ENCODE results near the gene BCAS3. TPM values are rescaled to one million over a fixed set of nuclear protein-coding genes. Genes with fewer than 3 reads are reported as not detected.
"Not testable (repeated sequence)": the region's sequence is repeated elsewhere in the genome, so short reads cannot be mapped to it uniquely, and the experiment has no call there.

Gene BCAS3
- total and polyA plus RNA-seq, 4 donors, result 11.6 to 47.6 (median 27.4) TPM

DNA sequence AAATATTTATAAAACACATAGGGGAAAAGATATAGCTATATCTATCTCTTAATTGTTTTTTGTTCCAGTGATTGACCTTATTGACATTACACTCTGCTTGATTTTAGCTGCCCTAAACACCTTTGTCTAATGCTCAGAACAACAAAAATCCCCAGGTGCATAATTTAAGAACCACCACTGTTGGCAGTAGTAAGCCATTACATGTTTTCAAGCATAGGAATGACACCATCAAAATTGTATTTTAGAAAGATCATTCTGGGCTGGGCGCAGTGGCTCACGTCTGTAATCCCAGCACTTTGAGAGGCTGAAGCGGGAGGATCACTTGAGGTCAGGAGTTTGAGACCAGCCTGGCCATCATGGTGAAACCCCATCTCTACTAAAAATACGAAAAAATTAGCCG lies 364.7 kb downstream of the BCAS3 start:
- H3K27me3 ChIP-seq (ENCODE audit: control insufficient read depth in 1 of 2, insufficient read depth in 2 of 2, low read length in 1 of 2); intact Hi-C loops (cut with DNase I); ATAC-seq (ENCODE audit: low FRiP score); H3K36me3 ChIP-seq (ENCODE audit: control insufficient read depth in 1 of 2, insufficient read depth in 2 of 2, low read length in 1 of 2); H3K4me1 ChIP-seq (ENCODE audit: control insufficient read depth in 1 of 2, insufficient read depth in 2 of 2, low read length in 2 of 2); DNase-seq; H3K27ac ChIP-seq (ENCODE audit: low read depth in 1 of 2, low read length in 2 of 2); H3K9me3 ChIP-seq (ENCODE audit: control insufficient read depth, low read length); H3K4me3 ChIP-seq (ENCODE audit: low read length in 2 of 2): not testable (repeated sequence)
- 95 to 98% methylated on average over 5 of the region's 5 CpGs for WGBS, 2 donors

DNA sequence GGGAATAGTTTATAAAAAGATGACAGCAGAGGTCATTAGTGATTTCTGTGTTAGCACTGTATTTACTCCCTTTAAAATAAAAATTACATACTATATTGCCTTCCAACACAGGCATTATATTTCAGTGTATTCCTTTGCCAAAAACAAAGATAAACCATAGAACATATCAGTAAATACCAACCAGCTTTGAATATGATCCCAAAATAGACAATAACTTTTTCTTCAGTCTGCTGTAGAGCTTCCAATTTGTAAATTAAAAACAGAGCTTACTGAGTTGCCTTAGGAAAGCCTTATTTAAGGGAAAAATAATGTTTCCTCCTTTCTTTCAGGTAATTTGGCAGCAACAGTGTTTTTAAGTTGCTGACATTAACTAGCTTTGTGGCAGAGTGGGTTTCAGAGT lies 369.9 kb downstream of the BCAS3 start:
- ATAC-seq (ENCODE audit: low FRiP score) (no peak), DNase-seq (no peak)
- no peak overlapping the region for H3K27ac ChIP-seq (ENCODE audit: low read depth in 1 of 2, low read length in 2 of 2)
- no peaks in the 10 kb centered on the region for H3K9me3 ChIP-seq (ENCODE audit: control insufficient read depth, low read length)
- H3K27me3 ChIP-seq (ENCODE audit: control insufficient read depth in 1 of 2, insufficient read depth in 2 of 2, low read length in 1 of 2), result no peaks in the 10 kb centered on the region
- intact Hi-C loops (cut with DNase I), result no loop called here
- H3K4me3 ChIP-seq (ENCODE audit: low read length in 2 of 2), result no peak overlapping the region
- H3K36me3 ChIP-seq (ENCODE audit: control insufficient read depth in 1 of 2, insufficient read depth in 2 of 2, low read length in 1 of 2), result no peaks in the 10 kb centered on the region
- H3K4me1 ChIP-seq (ENCODE audit: control insufficient read depth in 1 of 2, insufficient read depth in 2 of 2, low read length in 2 of 2), result no peaks in the 10 kb centered on the region

DNA sequence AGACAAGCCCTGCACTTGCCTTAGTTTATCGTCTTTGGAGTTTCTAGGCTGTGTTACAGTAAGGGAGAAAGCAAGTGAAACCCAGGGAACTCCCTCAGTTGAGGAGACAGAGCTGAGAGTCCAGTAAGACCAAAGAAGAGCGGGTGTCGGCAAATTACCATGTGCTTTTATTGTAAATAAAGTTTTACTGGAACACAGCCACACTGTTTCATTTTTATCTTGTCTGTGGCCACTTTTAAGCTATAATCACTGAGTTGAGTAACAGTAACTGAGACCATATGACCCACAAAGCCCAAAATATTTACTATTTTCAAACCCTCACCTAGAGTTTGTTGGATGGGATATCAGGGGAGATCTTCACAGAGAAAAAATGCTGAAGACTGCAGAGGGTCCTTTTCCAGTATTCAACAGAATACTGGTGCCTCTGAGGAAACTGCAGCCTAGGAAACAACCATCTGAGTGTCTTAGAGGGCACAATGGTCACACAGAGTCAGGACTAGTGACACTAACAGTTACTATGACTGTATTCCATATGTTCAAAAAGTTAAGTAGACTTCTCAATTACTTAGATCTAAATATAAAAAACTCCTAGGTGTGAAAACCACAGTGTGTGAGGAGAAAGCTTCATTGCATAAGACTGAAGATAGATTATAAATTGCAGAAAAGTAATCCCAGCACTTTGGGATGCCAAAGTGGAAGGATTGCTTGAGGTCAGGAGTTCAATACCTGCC lies 370.9 kb downstream of the BCAS3 start:
- H3K27me3 ChIP-seq (ENCODE audit: control insufficient read depth in 1 of 2, insufficient read depth in 2 of 2, low read length in 1 of 2), result no peaks in the 10 kb centered on the region
- no peaks in the 10 kb centered on the region for H3K4me1 ChIP-seq (ENCODE audit: control insufficient read depth in 1 of 2, insufficient read depth in 2 of 2, low read length in 2 of 2)
- DNase-seq (no peak), ATAC-seq (ENCODE audit: low FRiP score) (no peak)
- WGBS, 2 donors, result 90 to 97% methylated on average over 3 of the region's 3 CpGs
- H3K4me3 ChIP-seq (ENCODE audit: low read length in 2 of 2), result no peak overlapping the region
- intact Hi-C loops (cut with DNase I), result no loop called here
- no peaks in the 10 kb centered on the region for H3K9me3 ChIP-seq (ENCODE audit: control insufficient read depth, low read length)
- H3K36me3 ChIP-seq (ENCODE audit: control insufficient read depth in 1 of 2, insufficient read depth in 2 of 2, low read length in 1 of 2), result no peaks in the 10 kb centered on the region
- H3K27ac ChIP-seq (ENCODE audit: low read depth in 1 of 2, low read length in 2 of 2), result no peak overlapping the region

DNA sequence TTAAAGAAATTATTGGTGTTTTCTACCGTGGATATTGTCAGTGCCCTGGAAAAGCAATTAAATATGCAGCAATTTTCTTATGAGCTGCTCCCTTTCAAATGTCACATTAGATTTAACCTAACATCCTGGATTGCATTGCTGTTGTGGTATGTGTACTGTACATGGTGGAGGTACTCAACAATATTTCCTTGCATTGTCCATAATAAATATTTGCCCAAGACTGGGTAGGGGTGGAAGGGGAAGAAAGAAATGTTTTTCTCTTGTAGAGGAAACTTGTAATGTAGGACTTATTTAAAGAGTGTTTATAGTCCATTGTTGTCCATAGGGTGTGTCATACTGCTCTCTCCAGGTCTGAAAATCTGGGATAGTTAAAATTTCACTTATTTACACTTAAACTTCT lies 375.8 kb downstream of the BCAS3 start:
- no peak for ATAC-seq (ENCODE audit: low FRiP score)

DNA sequence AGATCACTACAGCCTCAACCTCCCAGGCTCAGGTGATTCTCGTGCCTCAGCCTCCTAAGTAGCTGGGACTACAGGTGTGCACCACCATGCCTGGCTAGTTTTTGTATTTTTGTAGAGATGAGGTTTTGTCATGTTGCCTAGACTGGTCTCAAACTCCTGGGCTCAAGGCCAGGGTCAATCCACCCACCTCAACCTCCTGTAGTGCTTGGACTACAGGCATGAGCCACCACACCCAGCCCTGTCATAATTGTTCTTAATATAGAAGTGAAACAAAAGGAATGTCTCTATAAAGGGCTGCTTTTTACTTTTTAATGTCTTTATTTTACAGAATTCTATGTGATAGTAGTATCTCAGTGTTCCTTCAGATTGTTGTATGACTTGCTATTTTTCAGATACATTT lies 376.8 kb downstream of the BCAS3 start:
- Histone ChIP-seq H3K4me1 (ENCODE audit: control insufficient read depth in 1 of 2, insufficient read depth in 2 of 2, low read length in 2 of 2) (no peaks in the 10 kb centered on the region), H3K27ac (ENCODE audit: low read depth in 1 of 2, low read length in 2 of 2) (no peak overlapping the region), H3K4me3 (ENCODE audit: low read length in 2 of 2) (no peak overlapping the region), H3K36me3 (ENCODE audit: control insufficient read depth in 1 of 2, insufficient read depth in 2 of 2, low read length in 1 of 2) (no peaks in the 10 kb centered on the region), H3K27me3 (ENCODE audit: control insufficient read depth in 1 of 2, insufficient read depth in 2 of 2, low read length in 1 of 2) (no peaks in the 10 kb centered on the region), H3K9me3 (ENCODE audit: control insufficient read depth, low read length) (no peaks in the 10 kb centered on the region)
- ATAC-seq (ENCODE audit: low FRiP score) (no peak), DNase-seq (no peak)
- WGBS, 2 donors, result 95% methylated on average over 1 of the region's 1 CpG
- intact Hi-C loops (cut with DNase I), result no loop called here

More for the DNA sequence above, 375.8 kb downstream of the BCAS3 start:
- no peaks in the 10 kb centered on the region for H3K36me3 ChIP-seq (ENCODE audit: control insufficient read depth in 1 of 2, insufficient read depth in 2 of 2, low read length in 1 of 2)
- no peak overlapping the region for H3K4me3 ChIP-seq (ENCODE audit: low read length in 2 of 2)
- WGBS, 2 donors, result 62 to 66% methylated on average over 1 of the region's 1 CpG
- DNase-seq, result no peak
- no peak overlapping the region for H3K27ac ChIP-seq (ENCODE audit: low read depth in 1 of 2, low read length in 2 of 2)
- no peaks in the 10 kb centered on the region for H3K27me3 ChIP-seq (ENCODE audit: control insufficient read depth in 1 of 2, insufficient read depth in 2 of 2, low read length in 1 of 2)
- no peaks in the 10 kb centered on the region for H3K4me1 ChIP-seq (ENCODE audit: control insufficient read depth in 1 of 2, insufficient read depth in 2 of 2, low read length in 2 of 2)
- intact Hi-C loops (cut with DNase I), result no loop called here
- H3K9me3 ChIP-seq (ENCODE audit: control insufficient read depth, low read length), result no peaks in the 10 kb centered on the region

DNA sequence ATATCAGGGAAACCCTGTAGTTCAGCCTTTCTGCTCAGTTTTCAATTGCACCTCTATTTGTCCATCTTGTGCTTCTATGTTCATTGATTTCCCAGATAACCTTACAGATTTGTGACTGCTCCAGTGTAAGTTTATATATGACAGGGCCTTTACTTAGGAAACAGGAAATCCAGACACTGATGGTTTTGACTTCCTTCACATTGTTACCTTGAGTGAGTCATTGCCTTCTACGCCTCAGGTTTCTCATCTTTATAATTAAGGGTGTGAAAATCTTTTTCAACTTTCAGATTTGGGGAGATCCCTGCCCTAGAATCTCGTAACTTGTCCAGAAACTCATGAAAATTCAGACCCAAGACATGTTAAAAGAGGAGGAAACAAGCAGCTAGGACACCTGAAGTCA lies 379.6 kb downstream of the BCAS3 start:
- ATAC-seq (ENCODE audit: low FRiP score) (no peak), DNase-seq (no peak)
- Histone ChIP-seq H3K27me3 (ENCODE audit: control insufficient read depth in 1 of 2, insufficient read depth in 2 of 2, low read length in 1 of 2) (no peaks in the 10 kb centered on the region), H3K4me1 (ENCODE audit: control insufficient read depth in 1 of 2, insufficient read depth in 2 of 2, low read length in 2 of 2) (no peaks in the 10 kb centered on the region), H3K27ac (ENCODE audit: low read depth in 1 of 2, low read length in 2 of 2) (no peak overlapping the region), H3K36me3 (ENCODE audit: control insufficient read depth in 1 of 2, insufficient read depth in 2 of 2, low read length in 1 of 2) (no peaks in the 10 kb centered on the region), H3K9me3 (ENCODE audit: control insufficient read depth, low read length) (no peaks in the 10 kb centered on the region), H3K4me3 (ENCODE audit: low read length in 2 of 2) (no peak overlapping the region)
- WGBS, 2 donors, result 96 to 99% methylated on average over 2 of the region's 2 CpGs
- intact Hi-C loops (cut with DNase I), result no loop called here

DNA sequence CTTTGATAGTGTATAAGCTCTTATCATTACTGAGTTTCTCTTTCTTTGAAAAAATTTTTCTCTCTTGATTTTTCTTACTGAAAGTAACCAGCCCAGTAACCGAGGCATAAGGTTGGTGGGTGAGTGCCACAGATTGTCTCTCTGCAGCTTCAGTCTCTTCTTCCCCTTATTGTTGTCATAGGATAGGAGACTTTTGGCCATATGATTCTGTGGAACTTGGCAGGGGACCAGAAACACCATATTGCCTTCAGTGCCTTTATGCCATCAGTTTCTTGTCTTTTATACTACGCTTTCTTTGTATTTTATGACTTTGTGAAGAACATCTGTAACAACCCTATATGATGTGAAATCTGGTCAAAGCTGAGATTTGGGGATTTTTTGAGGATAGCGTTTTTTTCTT lies 380.4 kb downstream of the BCAS3 start:
- WGBS, 2 donors, result 91 to 97% methylated on average over 3 of the region's 3 CpGs
- no peaks in the 10 kb centered on the region for H3K9me3 ChIP-seq (ENCODE audit: control insufficient read depth, low read length)

DNA sequence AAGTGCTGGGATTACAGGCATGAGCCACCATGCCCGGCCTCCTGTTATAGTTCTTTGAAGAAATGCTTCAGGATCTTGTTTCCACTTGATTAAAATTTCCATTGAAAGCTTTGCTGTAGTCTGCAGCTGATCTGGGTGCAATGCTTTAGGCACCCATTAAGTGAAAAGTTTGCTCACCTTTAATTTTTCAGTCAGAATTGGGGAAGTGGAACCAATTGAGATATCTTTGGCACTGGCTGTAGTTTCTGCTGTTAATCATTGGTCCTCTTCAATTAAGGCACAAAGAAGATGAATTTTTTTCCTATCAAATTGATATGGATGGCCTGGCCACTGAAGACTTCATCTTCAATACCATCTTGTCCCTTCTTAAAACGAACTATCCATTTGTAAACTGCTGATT lies 385.9 kb downstream of the BCAS3 start:
- ATAC-seq (ENCODE audit: low FRiP score) (no peak), DNase-seq (no peak)
- Histone ChIP-seq H3K27ac (ENCODE audit: low read depth in 1 of 2, low read length in 2 of 2) (no peak overlapping the region), H3K9me3 (ENCODE audit: control insufficient read depth, low read length) (no peaks in the 10 kb centered on the region), H3K4me3 (ENCODE audit: low read length in 2 of 2) (no peak overlapping the region), H3K36me3 (ENCODE audit: control insufficient read depth in 1 of 2, insufficient read depth in 2 of 2, low read length in 1 of 2) (no peaks in the 10 kb centered on the region), H3K27me3 (ENCODE audit: control insufficient read depth in 1 of 2, insufficient read depth in 2 of 2, low read length in 1 of 2) (no peaks in the 10 kb centered on the region), H3K4me1 (ENCODE audit: control insufficient read depth in 1 of 2, insufficient read depth in 2 of 2, low read length in 2 of 2) (peaks cover 0 to 4% of the 10 kb centered on the region in 2 donors)
- intact Hi-C loops (cut with DNase I), result no loop called here
- 97 to 99% methylated on average over 2 of the region's 2 CpGs for WGBS, 2 donors

More for the DNA sequence above, 380.4 kb downstream of the BCAS3 start:
- DNase-seq, result no peak
- Histone ChIP-seq H3K4me3 (ENCODE audit: low read length in 2 of 2) (no peak overlapping the region), H3K27me3 (ENCODE audit: control insufficient read depth in 1 of 2, insufficient read depth in 2 of 2, low read length in 1 of 2) (no peaks in the 10 kb centered on the region), H3K27ac (ENCODE audit: low read depth in 1 of 2, low read length in 2 of 2) (no peak overlapping the region), H3K36me3 (ENCODE audit: control insufficient read depth in 1 of 2, insufficient read depth in 2 of 2, low read length in 1 of 2) (no peaks in the 10 kb centered on the region), H3K4me1 (ENCODE audit: control insufficient read depth in 1 of 2, insufficient read depth in 2 of 2, low read length in 2 of 2) (no peaks in the 10 kb centered on the region)
- intact Hi-C loops (cut with DNase I), result no loop called here
- ATAC-seq (ENCODE audit: low FRiP score), result no peak

DNA sequence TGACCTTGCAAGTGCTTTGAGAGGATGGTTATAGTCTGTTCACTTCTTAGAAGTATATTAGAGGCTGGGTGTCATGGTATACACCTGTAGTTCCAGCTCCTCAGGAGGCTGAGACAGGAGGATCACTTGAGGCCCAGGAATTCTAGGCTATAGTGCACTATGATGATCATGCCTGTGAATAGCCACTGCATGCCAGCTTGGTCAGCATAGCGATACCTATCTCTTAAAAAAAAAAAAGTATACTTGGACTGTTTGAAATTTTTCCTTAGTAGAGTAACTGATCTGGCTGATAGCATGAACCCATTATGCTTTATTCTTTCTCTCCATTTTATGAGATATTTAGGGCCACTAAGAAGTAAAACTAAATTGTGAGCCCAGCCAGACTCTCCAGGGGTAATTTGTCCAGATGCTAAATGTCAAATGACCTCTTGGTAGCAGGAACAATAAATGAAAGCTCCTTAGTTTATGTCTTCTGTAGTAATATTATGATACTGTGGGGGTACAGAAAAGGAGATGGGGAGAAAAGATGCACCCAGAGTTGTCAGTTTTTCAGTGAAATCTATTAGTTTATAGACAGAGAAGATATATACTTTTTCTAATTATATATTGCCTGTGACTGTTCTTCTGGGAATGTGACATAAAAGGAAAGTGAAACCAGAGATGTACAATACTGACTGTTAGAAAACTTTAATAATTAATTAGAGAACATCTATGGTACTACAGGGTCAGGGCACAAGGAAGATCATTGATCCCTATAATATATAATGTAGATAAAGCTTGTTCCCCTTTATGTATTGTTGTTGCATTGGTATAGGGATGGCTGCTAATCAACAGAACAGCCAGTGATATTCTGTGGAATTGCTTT lies 386.7 kb downstream of the BCAS3 start:
- DNase-seq (no peak), ATAC-seq (ENCODE audit: low FRiP score) (no peak)
- peaks cover 0 to 4% of the 10 kb centered on the region in 2 donors for H3K4me1 ChIP-seq (ENCODE audit: control insufficient read depth in 1 of 2, insufficient read depth in 2 of 2, low read length in 2 of 2)
- no peaks in the 10 kb centered on the region for H3K36me3 ChIP-seq (ENCODE audit: control insufficient read depth in 1 of 2, insufficient read depth in 2 of 2, low read length in 1 of 2)
- H3K27ac ChIP-seq (ENCODE audit: low read depth in 1 of 2, low read length in 2 of 2), result no peak overlapping the region
- H3K27me3 ChIP-seq (ENCODE audit: control insufficient read depth in 1 of 2, insufficient read depth in 2 of 2, low read length in 1 of 2), result no peaks in the 10 kb centered on the region
- intact Hi-C loops (cut with DNase I), result no loop called here
- peak overlapping the region in 1 of 2 donors; percentile 8 for H3K4me3 ChIP-seq (ENCODE audit: low read length in 2 of 2)
- 47 to 63% methylated on average over 1 of the region's 1 CpG for WGBS, 2 donors
- H3K9me3 ChIP-seq (ENCODE audit: control insufficient read depth, low read length), result no peaks in the 10 kb centered on the region
